CD4-positive, alpha-beta T cell treated with Interferon alpha-2 for 1 hour (primary cell): ENCODE measurements around the gene RBM4B.
A peak's percentile ranks its signal among the peaks of the same experiment; 100 is the strongest.

Experiments used
- DNase-seq, 2 donors: peaks; one replicate each; pipeline ENCODE4 v3.0.0-alpha.2; 2020 to 2022

Gene RBM4B

DNA sequence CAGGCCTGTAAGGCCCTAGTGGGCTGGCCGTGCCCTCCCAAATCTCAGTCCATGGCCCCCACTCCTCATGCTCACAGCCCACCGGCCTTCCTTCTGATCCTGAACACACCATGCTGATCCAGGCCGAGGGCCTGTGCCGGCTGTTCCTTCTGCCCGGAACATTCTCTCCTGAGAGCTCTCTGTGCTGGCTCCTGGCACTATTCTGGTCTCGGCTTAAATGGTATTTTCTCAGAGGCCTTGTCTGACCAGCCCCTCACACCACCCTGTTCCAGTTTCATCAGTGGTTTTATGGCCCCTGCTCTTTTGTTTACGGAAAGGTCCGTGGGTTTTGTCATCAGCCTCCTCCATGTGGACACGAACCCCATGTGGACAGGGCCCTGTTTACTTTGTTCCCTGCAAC, 29.3 kb upstream of the RBM4B start:
- DNase-seq = no peak

DNA sequence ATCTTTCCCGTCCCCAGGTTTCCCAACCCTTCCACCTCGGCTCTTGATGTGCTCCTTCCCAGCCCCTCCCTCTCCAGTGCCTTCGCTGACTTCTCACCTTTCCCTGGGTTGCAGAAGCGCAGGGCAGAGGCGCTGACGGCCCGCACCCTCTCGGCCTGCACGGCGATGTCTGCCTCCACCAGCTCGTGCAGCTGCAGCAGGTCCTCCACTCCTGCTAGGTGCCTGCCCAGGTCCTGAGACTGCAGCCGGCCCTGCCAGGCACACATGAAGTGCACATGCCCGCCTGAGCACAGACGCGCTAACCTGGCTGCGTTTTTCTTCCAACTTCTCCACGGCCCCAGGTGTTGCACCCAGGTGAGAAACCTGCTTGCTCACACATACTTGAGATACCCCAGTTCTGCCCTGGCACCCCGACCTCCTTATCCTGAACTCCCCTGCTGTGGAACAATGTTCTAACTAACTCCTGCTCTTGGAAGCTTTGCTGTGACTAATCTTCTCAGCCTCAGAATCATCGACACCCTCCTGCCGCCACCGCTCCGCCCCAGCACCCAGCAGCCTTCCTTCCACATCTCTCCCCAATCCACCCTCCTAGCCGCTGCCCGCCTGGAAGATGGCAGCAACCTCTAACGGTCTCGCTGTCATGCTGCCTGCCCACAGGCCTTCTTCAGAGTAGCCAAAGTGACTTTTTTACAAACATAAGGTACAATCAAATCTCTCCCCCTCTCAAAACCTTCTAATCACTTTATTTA, 28.1 kb upstream of the RBM4B start:
- DNase-seq = no peak

DNA sequence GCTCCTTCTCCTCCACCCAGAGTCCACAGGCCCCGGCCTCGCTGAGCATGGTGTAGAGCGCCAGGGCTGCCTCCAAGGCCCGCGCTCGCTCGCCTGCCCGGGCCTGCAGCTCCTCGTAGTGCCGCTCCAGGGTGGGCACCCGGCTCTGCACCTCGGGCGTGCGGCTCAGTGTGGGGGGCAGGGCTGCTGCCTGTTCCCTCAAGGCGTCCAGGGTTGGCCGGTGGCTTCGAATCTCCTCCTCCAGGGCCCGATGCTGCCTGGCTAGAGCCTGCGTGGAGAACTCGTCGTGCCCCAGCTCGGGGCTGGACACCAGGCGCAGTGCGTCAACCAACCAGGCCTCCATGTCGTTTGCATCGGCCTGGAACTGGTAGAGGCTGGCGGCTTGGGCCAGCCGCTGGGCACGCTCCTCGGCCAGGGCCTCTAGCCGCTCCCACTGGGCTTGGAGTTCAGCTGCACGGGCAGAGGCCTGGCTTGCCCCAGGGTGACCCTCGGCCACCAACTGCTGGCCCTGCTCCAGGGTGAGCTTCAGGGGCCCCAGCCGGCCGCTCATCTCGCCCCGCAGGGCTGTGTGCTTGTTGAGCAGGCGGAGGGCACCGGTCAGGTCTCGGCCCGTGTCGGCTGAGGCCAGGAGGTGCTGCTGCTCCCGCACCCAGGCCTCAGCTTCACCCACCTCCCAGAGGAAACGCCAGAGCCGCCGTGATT, 27.1 kb upstream of the RBM4B start:
- no peak for DNase-seq

DNA sequence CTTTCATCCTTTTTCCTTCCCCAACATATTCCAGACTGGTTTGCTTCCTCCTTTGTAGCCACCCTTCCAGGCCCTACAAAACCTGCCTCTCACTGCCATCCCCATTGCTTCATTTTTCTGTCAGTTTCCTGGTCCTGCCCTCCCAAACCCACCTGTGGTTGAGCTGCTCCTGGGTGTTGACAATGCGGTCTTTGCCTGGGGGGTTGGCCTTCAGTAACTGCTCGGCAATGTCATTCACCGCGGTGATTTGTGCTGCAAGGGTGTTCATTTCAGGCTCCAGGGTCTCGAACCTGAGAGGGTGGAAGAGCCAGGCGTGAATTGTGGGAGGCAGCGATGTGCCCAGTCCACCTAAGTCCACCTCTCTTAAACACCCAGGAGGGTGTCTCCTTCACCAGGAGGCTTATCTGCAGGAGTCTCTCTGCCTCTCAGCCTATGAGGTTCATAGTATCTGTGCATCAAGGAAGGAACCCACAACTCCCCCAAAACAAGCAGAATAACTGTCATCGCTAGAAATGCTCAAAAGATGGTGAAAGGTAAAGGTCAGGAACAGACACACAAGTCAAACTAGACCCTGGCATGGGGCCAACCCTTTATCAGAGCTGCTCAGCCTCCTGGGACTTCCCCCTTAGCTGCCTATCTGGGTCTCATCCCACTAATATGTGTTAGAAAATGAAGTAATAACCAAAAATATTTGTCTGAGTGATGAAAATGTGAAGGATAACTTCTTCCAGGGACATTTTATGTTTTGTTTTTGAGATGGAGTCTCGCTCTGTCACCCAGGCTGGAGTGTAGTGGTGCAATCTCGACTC, 23.9 kb upstream of the RBM4B start:
- DNase-seq = no peak

DNA sequence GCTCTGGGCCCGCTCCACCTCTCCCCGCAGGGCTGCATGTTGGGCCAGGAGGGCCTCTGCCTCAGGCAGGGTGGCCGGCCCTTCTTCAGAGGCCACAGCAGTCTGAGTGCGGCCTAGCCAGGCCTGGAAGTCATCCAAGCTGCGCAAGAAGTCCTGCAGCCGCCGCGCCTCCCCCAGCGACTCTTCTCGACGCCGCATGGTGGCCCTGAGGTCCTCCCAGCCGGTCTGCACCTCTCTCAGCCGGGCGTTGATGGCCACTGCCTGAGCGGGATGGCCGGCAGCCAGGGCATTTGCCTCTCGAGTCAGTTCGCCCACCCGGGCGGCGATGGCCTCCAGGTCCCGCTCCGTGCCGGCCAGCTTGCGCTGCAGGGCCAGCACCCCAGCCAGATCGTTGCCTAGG, 23.1 kb upstream of the RBM4B start:
- DNase-seq = no peak

DNA sequence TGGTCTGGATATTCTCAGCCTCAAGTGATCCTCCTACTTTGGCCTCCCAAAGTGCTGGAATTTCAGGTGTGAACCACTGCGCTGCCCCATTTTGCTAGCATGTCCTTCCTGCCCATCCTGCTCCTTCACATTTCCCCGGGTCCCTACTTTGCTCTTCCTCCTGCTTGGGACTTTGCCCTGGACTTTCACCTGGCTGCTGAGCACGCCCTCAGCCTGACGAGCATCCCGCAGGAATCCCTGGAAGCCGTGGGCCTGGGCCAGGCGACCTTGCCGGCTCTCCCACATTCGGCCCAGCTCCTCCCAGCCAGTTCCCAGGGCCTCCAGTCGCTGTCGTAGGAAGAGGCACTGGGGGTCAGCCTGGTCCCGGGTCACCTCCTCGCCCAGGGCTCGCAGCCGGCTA, 22.6 kb upstream of the RBM4B start:
- no peak for DNase-seq

DNA sequence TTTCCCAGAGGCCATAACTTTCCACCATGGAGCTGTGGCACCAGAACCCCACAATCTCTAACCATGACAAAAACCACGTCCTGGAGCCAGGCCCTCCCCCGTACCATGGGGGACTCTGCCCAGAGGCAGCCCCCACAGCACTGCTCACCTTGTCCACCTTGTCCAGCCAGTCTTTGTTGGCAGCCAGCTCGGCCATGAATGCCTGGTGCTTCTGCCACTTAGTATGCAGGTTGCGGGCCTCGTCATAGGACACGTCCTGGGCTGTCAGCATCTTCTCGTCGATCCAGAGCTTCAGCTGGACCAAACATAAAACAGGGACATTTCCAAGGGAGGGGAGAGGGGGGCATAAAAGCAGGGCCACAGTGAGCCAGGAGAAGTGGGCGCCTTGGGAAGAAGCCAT, 20.8 kb upstream of the RBM4B start:
- no peak for DNase-seq

DNA sequence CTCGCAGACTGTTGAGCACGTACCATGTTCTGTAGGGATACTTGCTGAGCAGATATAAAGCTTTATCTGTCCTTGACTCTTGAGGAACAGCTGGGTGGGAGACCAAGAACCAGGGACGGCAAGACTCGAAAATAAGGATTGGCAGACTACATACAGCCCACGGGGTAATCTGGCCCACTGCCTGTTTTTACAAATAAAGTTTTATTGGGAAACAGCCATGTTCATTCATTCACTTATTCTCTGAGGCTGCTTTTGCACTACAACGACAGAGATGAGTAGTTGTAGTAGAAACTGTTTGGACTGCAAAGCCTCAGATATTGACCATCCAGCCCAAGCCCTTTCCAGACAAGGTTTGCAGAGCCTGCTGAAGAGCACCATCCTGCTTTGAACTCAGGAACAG, 20.3 kb upstream of the RBM4B start:
- DNase-seq = no peak

DNA sequence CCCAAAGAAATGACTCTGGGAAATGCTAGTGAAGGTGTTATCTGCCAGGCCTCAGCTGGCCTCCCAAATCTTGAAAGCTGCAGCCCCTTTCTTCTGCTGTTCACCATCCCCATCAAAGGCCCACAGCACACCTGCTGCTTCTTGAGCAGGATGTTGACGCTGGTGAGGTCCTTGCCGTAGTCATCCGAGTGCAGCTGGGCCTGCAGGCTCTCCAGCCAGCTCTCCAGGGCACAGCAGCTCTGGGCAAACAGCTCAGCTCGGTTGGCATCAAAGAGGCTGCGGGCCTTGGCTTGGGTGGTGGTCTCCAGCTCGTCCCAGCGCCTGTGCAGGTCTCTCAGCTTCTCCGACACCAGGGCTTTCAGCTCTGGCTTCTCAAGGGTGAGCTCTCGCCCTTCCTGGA, 18.5 kb upstream of the RBM4B start:
- no peak for DNase-seq

DNA sequence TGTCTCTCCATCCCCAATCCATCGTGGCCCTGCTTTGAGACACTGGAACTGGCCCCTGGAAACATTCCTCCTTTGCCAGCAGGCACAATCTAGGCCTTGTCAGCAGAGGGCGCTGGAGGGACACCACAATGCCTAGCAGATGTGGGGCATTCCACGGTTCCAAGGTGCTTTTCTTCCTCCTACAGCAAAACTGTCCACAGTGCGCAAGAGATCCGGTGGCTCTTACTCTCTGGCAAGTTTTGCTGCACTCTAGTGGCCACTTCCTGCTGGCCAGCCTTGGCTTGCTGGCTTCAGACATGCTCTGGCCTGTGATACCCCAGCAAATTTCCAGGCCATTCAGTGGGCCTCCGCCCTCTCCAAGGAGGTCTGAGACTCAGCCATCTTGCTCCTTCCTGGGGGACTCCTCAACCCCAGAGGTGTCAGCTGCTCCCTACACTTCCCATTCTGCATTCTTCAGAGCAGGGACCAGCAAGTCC, 17.1 kb upstream of the RBM4B start:
- peak; percentile 81 to 85 for DNase-seq

DNA sequence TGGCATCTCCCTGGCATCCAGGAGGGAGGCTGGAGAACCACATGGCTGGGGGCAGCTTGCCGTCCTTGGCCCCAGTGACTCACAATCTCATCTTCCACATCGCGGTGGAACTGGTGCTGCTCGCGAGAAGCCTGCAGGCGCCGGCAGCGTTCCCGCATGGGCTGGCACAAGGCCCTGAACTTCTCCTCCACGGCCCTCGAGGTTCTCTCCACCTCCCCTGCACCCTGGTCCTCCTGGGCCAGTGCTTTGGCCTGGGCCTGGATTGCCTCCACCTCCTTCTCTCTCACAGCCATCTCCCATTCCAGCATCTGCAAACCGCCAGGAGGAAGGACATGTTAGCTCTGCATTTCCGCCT, 16.3 kb upstream of the RBM4B start:
- no peak for DNase-seq

DNA sequence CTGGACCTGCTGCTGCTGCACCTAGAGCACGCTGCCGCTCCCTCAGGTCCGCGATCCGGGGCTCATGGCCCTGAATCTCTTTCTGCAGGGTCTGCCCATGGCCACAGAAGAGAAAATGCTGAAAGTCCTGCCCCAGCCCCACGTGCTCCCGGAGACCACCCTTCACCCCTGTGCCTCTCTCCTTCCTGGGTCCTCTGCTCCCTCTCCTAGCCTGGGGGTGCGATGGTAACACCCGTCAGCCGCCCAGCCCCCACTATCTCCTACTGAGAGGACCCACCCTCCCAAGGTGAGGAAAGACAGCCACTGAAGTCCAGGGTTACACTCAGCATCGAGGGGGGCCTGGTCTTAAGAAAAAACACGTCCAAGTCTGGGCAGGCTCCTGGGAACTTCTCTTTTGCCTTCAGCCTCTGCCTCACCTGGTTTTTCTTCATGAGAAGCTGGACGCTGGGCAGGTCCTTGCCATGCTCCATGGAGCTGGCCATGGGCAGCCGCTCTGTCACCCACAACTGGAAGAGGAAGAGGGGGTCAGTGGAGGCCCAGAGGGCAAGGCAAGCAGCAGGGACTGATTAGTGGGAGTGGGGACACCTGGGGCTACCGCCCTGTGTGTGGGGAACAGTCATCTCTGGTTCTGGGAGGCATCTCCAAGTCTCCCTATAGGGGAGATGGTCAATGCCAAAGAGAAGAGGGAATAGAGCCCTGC, 15.8 kb upstream of the RBM4B start:
- no peak for DNase-seq

DNA sequence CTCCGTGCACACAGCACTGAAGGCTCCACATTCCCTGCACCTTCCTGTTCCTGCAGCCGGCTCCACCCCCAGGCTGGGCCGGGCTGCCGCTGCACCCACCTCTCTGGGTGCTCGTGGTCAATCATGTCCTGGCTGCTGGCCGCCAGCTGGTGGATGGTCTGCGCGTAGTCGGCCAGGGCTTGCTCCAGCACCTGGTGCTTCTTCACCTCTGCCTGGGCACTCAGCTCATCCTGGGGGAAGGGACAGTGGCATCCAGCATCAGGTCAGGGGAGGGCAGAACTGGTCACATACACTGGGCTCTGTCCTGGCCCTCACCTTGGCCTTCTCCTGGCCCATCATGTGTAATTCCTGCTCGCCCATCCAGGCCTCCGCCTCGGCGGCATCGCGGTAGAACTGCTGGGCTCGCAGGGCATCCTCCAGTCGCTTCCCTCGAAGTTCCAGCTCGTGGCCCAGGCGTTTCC, 15.2 kb upstream of the RBM4B start:
- no peak for DNase-seq

DNA sequence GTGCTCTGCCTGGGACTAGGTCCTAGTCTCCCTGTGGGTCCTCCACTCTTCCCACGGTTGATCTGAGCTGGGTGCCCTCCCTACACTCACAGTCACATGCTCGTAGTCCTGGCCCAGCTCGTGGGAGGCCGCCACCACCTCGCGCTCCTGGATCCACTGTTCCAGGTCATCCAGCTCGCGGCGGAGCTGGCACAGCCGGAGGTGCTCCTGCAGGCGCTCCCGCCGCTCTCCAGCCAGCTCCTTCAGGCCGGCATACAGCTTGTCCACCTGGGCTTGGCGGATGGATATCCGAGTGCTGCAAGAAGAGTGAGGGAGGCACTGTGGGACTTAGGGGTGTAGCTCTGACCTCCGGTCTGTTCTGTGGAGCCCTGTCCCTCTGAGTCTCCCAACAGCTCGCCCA, 14.8 kb upstream of the RBM4B start:
- DNase-seq = no peak

DNA sequence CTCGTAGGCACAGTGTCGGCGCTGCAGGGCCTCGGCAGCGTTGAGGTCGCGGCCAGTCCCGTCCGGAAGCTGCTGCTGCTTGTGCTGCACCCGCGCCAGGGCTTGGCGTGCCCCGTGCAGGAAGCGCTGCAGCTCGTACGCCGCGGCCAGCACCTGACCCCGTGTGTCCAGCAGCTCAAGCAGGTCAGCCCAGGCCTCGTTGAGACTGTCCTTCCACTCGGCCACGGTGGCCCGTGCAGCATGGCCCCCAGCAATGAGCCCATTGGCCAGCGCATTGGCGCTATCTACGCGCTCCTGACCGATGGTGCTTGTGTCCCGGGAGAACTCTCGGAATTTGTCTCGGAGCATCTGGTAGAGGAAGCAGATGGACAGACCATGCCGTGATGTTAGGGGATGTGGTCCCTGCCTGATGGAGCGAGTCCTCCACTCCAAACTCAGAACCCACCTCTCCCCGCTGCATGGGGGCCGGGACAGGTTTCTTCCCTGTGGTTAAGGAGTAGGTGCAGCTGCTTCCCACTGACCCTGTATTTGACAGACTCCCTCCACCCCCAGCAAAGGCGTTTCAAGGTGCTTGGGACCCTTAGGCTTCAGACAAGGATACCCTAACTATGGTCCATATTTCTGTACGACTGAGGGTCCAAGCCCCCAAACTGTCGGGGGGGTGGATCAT, 13.8 kb upstream of the RBM4B start:
- no peak for DNase-seq

DNA sequence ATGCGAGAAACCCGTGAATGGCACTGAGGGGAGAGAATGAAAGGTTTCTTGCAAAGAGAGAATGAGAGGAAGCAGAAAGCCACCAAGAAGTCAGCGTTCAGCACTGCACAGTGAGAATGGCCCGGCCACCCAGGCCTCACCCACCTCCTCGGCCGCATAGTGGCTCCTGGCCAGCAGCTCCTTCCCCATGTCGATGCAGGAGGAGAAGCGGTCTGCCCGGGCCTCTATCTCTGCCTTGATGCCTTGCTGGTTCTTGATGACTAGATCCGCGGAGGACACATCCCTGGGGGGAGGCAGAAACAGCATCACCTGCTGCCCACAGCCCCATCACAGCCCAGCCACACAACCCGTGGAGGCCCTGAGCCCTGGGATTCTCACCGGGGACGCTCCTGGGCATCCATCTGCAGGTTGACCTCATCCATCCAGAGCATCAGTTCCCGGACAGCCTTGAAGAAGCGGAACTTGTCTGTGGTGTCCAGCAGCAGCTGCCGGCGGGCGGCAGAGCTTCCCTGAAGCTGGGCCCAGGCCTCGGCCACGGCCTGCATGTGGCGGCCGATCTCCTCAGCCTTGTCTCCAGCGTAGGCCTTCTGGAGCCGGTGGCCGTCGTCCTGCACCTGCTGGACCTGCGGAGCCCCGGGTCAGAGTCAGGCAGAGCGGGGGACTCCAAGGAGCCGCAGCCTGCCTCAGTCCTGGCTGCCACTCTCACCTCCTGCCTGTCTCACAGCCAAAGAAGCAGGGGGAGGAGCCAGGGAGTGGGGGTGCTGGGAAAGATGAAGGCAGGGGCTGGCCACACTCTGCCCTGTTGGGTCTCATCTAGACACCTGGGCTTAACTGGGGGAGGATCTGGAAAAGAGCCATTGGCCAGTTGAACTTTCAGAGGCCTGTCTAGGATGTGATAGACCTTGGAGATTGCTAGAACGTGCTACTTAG, 12.2 kb upstream of the RBM4B start:
- DNase-seq = no peak

DNA sequence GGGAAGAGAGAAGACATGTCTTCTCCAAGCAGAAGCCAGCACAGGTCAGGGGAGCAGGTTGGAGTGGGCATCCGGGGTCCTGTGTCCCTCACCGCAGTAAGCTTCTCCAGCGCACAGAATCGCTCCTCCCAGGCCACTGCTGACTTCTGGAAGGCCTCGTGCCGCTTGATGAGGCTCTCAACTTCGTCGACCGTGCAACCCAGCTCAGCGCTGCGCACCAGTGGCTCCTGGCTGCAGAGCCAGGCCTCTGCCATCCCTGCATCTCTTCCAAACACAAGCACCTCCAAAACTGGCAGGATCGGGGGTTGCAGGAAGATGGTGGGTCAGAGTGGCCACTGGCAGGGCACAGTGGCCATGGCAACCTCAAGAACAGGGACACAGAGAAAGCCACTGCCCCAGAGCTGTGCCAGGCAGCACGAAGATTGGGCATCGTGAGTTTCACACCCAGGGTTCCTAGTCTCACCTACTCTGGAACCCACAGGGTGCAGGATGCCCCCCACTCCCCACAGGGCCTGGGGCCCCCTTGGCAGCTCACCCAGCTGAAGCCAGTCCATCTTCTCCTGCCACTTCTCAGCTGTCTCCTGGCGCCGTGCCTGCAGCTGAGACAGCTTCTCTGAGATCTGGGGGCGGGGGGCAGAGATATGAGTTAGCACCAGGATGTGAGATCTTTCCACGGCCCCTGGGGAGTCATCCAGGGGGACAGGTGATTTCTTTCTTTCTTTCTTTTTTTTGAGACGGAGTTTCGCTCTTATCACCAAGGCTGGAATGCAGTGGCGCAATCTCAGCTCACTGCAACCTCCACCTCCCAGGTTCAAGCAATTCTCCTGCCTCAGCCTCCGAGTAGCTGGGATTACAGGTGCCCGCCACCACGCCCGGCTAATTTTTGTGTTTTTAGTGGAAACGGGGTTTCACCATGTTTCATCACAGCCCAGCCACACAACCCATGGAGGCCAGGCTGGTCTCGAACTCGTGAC, 11.2 kb upstream of the RBM4B start:
- no peak for DNase-seq

DNA sequence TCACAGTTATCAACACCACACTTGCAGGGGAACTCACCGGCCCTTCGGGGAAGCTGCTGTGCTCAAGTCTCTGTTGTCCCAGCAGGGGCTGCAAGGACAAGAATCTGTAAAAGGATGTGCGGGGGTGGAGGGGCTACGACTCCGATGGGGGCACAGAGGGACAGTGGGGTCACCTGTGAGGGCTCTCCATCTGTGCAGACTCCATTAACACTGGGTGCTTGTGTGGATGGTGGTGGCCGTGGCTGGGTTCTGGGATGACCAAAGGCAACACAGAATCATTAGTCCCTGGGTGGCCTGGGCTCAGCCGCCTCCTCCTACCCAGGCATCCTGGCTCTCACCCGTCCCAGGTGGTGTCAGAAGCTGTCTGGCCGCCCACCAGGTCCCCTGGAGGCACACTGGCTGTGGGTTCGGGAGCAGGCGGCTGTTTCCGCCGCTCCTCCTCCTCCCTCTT, 10.2 kb upstream of the RBM4B start:
- no peak for DNase-seq

DNA sequence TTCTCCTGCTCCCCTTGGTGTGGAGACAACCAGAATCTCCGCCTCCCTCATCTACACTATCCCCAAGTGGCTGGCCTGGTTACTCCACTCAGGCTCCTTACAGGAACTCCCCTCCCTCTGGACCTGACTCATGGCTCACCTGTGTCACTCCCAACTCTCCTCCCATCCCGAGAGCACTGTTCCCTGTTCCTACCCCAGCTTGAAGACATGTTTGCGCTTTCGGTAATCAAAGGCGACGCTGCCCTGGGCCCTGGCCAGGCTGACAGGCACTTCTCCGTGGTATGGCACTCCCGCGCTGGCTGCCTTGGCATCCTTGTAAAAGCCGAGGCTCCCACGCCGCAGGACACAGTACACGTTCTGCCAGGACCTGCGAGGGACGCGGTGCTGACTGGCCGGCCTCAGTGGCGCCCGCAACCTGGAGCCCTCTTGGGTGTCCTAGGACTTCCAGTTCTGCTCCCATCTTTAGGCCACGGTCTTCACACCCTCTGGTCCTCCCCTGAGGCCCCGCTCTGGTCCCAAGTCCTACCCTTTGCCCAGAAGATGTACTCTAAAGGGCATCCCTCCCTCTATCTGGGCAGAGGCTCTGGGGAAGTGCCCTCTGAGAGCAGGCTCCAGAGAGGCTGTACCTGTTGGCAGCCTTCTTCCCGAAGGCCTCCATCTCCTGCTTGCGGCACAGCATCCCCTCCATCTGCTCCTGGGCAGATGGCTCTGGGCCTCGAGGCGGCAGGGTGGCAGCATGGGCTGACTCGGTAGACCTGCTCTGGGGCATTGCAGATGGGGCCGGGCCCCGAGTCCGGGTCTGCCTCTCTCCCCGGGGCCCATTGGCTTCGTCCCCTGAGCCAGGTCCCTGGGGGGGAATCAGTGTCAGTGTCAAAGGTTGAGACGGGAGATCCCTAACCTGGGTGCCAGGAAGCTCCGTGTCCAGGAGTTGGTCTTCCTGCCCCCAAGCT, 9.4 kb upstream of the RBM4B start:
- DNase-seq = no peak
